Islet precursor cell (in vitro differentiated cells): Measurements from ENCODE around the gene TRIM28.

Experiments
- DNase-seq: peaks from one replicate; pipeline ENCODE4 v3.0.0-alpha.2; 2018

The TRIM28 gene

DNA sequence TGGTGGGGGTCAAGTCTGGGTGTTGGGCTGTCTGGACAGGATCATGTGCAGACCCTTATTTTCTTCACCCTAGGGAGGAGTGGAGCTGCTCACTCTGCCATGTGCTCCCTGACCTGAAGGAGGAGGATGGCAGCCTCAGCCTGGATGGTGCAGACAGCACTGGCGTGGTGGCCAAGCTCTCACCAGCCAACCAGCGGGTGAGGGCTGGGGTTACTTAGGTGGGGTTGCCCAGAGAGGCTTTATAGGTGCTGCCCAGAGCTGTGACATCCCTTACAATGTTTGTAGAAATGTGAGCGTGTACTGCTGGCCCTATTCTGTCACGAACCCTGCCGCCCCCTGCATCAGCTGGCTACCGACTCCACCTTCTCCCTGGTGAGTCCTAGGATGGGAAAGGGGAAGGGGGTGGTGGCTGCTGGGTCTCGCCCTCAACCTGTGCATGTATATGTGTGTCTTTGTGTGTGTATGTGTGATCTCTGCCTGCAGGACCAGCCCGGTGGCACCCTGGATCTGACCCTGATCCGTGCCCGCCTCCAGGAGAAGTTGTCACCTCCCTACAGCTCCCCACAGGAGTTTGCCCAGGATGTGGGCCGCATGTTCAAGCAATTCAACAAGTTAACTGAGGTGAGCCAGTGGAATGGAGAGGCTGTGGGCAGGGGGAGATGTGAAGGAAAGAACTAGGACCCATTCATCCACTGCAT is 5.9 kb downstream of the TRIM28 start:
- DNase-seq, result no peak

DNA sequence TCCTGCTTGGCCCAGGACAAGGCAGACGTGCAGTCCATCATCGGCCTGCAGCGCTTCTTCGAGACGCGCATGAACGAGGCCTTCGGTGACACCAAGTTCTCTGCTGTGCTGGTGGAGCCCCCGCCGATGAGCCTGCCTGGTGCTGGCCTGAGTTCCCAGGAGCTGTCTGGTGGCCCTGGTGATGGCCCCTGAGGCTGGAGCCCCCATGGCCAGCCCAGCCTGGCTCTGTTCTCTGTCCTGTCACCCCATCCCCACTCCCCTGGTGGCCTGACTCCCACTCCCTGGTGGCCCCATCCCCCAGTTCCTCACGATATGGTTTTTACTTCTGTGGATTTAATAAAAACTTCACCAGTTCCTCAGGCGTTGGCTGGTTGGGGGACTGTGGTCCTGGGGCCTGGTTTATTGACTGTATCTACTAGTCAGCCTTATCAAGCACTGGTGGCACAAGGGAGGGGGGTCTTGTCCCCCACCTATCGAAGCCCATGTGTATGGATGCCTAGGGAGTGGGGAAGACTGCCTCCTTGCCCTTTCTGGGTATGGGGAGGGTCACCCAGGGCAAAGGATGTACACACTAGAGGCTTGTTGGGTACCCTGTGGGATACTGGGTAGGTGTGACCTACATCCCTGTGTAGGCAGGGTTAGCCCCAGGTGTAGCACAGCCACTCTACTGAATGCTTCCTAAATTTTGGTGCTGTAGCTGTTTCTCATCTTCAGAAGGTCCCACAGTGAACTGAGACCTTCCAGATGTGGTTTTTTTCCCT is 6.7 kb downstream of the TRIM28 start:
- no peak for DNase-seq

DNA sequence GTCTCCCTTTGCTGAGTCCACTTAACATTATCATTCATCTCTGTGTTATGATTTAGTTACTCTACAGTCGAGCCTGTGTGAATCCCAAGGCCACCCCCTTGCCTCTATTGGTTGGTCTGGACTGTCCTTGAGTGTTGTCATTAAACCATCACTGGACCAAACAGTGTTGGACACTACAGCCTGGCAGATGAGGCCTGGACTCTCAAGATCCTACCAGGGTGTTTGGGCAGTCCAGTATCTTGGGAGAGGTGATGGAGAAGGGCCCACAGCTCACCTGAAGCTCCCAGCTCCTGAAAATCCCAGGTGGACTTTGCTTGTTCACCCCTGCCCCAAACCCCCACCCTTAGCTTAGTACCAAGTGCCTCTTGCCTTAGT is 7.2 kb downstream of the TRIM28 start:
- no peak for DNase-seq

DNA sequence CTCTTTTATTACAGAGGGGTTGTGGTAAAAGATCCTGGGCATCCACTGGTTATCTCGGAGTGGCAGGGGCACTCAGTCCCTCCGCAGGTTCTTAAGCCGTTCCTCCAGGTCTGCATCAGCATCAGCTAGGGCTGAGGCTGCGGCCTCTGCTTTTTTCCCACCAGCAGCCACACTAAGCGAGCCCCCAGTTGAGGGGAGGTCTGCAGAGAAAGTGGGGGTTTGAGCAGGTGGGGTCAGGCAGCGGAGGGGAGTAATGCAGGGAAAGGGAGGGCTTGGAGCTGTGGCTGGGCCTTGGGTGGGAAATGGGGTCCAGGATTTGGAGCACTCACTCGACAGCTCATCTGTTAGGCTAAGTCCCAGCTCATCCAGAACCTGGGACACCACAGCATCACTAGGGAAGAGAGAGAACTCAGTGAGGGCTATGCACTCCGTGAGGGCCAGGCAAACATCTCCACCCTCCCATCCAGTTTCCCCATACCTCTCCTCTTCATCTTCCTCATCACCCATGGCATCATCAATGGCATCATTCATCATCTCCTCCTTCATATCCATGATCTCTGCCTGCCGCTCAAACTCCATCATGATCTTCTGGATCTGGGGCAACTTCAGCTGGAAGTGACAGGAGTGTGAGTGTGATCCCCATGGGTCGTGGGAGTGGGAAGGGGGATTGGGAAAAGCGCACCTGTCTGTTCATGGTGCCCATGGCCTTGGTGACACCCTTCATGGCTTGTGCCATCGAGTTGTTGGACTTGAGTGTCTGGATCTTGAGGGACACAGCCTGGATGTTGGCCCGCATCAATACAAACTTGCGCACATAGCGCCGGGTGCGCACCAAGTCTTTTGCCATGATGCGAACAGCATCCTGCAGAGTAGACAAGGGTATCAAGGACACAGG is 8.0 kb downstream of the TRIM28 start:
- DNase-seq, result no peak

DNA sequence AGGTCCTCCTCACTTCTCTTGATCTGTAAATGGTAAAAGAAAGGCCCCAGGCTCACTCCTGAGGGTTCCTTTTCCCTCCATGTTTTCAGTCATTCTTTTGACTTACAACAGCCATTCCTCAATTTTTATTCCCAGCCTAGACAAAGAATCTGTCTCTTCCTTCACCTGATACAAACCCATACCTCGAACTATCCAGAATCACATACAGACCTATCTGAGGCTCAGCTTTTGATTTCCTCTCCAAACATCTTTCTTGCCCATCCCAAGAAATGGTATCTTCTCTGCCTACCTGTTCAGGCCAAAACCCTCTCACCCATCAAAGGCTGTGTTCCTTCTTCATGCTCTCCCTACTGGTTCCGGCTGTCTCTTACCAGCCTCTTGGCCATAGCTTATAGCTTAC is 8.8 kb downstream of the TRIM28 start:
- DNase-seq, result no peak

DNA sequence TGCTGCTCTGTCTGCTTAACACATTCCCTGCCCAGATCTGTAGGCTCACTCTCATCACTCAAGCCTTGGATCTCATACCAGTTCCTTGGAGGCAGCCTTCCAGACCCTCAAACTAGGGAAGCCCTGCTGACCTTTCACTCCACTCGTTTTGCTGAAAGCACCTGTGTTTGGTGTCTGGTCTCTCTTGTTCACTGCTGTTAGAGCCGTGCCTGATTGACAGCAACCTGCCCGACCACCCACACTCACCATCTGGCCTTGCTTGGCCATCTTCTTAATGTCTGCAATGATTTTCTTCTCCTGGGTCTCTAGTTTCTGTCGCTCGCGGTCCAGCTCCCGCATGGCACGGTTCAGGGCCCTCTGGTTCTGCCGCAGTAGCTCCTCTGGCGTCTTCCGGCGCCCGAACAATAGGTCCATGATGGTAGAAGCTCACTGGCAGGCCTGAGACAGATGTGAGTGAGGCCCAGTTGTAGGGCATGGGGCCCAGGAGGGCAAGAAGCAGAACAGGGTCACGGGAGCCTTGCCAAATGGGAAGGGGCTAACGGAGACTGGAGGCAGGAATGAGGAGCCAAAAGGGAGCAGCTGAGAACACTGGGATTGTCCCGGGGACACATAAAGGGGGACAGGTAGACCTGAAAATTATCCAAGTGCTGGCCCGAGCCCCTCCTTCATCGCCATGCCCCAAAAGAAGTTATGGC is 10.1 kb downstream of the TRIM28 start:
- DNase-seq, result no peak

DNA sequence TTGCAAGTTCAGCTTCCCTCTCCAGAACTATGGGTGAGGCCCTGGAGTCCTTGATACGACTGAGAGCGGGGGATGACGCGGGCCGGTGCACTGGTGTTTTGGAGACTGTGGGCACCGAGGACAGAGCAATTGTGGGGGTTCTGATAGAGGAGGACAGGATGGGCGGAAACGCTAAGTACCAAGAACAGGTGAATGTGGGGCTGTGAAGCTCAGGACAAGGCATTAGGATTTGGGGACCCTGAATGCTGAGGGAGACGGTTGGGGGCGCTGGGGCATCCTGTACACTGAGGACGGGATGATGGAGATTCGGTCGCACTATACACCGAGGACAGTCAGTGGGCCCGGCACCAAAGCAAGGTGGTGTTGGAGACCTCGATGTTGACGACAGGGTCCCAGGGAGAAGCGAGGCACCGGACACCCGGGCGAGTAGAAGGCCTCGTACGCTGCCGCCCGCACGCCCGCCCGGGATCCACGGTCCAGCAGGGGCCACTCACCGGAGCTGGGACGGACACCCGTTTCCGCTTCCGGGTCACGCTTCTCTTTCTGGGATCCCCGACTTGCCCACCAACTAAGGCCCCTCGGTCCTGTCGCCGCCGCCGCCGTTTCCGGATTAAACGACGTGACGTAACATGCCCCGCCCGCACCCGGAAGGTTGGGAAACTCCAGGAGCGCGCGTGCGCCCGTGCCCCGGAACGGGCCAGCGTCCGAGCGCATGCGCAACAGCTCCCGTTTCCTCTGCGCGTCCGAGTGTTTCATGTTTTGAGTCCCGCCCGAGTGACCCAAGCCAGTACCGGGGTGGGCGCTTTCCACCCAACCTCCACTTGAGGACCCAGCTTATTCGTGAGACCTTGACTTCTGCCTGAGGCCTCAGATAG is 10.9 kb downstream of the TRIM28 start, which contains the start of gene CHMP2A:
CHMP2A (minus strand) TSS at position 612 of the 875 bp plus-strand sequence. CDS start 893 bp downstream, outside the sequence.
- peak; percentile 98 for DNase-seq

DNA sequence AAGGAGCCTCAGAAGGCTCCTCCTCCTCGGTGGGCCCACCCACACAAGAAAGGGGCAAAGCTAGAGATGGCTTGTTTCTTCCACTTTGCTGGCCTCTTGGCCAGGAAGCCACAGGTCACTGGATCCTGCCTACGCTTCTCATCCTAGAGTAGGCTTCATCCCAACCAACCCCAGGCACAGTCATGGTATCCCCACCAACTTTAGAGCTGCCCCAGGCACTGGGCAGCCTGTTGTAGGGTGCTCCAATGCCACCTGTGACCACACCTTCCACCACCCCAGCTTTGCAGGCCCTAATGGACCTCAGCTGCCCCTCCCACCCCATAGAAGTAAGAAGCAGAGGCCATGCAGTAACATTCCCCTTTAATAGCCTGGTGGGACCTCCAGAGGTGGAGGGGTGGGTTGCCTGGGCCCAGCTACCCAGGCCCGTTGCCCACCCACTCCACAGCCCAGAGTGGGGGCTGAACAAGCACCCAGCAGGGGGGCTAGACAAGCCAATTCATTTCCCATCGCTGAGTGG is 11.6 kb downstream of the TRIM28 start:
- DNase-seq, result no peak

DNA sequence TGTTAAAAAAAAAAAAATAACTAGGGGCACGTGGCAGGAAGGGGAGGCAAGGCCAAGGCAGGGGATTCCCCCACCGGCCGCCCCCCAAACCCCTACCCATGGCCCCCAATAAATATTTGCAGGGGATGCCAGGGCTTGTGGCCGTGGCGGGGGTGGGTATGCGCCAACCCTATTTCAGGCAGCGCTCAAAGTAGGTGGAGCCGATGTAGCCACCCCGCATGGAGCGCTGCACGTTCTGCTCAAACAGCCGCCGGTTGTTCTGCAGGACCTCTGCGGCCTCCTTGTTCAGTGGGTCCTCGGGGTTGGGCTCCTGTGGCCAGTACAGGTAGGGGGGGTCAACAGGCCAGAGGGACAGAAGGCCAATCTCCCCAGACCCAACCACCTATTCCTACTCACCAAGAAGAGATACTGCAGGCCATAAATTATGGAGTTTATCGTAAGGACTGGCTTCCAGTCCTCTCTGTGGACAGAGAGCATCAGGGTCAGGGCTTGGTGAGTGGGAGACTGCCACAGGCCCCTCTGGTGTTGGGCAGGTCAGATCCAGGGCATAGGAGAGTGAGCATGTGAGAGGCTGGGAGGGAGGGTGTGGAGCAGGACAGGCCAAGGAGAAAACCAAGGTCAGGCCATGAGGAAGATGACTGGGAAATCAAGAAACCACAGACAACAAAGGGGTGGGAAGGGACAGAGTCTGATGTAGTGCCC is 12.2 kb downstream of the TRIM28 start:
- no peak for DNase-seq

DNA sequence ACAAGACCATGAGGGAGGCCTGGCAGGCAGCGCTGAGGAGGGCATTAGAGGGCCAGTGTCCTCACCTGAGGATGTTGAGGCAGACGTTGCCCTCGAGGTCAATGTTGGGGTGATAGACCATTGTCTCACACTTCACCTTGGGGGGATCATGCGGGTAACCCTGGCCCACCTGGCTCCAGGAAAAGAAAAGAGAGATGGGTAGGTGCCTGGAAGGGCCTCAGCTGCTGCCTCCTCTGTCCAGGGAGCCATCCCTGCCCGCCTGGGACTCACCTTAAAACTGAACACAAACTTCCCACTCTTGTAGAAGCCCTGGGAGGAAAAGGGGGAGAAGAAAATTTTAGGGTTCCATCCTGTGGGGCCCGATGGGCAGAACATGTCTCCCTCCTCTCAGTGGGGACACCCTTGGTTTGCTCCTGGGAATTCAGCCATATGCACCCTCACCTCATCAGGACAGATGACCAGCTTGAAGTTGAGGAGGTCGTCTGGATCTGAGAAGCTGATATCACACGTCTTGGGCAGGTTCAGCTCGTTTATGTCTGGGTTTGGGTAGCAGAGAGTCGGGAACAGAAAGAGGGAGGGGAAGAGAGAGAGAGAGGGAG is 12.9 kb downstream of the TRIM28 start:
- DNase-seq, result no peak

DNA sequence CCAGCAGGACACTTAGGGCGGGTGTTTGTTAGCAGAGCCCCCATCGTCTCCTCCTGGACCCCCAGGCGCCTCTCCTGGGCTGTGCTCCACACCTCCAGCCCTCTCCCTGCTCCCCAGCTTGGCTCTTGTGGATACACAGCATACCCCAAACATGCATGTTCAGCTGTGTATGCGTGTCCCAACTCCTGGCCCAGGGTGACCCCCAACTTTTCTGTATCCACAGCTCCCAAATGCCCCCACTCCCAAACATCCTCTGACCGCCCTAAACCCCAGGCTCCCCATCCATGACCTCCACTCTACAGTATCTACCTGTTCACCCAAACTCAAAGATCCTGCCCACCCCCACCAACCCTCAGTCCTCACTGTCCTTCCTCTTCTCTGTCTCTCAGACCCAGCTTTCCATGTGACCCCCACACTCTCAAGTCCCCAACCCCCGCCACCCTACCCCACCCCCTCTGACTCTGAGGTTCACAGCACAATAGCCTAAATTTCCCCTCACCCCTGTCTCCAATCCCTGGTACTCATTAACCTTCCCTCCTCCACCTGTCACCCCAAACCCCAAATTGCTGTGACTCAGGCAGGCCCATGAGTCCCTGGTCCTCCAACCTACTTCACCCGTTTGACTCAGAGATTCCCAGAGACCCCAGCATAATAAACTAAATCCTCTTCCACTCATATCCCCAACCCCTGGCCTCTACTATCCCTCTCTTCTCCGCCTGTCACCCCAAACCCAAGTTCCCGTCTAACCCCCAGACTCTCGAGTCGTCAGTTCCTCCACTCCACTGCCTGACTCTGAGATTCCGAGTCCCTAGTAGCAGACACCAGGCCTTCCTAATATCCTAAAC is 13.6 kb downstream of the TRIM28 start:
- no peak for DNase-seq

DNA sequence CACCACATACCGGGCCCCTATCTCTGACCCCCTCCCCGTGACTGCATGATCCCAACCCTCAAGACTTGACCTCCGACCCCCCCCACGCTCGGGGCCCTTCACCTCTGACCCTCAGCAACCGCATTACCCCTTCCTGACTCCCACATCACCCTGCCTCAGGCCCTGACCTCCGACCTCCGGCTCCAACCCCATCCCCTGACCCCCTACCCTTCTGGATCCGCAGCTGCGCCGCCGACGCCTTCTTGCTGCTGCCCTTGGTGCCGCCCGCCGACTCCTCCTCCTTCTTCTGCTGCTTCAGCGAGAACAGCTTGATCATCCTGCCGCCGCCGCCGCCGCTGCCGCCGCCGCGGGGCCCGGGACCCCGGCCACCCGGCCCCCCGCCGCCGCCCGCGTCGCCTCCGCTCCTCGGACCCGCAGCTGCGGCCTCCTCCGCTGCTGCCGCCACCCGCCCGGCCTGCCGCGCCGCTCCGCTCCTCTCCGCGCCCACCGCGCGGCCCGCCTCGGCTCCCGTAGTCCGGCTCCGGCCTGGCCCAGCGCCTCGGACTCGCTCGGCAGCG is 14.3 kb downstream of the TRIM28 start, which contains the start of gene UBE2M:
UBE2M (minus strand) TSS at position 546 of the 557 bp plus-strand sequence; CDS start at position 316, 230 bp downstream.
- DNase-seq, result peak; percentile 80

DNA sequence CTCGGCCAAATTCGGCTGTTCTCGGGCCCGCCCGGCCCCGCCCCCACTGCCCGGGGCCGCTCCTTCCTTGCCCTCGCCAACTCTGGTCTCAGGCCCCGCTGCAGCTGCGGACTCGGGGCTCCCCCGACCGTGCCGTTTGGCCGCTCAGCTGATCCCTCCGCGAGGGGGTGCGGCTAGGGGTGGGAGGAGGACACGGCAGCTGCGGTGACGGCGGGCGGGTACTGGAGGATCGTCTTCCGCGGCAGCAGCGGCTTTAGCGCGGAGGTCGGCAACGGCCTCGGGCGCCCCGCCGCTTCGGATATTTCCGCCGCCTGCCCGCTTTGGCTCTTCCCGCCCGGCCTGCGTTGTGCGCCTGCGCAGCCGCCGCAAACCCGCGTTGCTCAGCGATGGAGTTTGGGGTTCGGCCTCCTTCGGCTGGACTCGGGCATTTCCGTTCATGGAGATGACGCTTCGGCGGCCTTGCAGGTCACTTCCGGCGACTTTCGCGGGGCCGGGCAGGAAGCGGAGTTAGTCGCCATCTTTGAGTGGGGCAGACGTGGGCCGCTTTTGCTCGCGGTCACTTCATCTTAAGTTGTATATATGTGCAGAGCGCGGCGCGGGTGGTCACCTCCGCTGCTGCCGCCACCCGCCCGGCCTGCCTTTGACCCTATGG is 14.9 kb downstream of the TRIM28 start:
- peak; percentile 99 for DNase-seq

DNA sequence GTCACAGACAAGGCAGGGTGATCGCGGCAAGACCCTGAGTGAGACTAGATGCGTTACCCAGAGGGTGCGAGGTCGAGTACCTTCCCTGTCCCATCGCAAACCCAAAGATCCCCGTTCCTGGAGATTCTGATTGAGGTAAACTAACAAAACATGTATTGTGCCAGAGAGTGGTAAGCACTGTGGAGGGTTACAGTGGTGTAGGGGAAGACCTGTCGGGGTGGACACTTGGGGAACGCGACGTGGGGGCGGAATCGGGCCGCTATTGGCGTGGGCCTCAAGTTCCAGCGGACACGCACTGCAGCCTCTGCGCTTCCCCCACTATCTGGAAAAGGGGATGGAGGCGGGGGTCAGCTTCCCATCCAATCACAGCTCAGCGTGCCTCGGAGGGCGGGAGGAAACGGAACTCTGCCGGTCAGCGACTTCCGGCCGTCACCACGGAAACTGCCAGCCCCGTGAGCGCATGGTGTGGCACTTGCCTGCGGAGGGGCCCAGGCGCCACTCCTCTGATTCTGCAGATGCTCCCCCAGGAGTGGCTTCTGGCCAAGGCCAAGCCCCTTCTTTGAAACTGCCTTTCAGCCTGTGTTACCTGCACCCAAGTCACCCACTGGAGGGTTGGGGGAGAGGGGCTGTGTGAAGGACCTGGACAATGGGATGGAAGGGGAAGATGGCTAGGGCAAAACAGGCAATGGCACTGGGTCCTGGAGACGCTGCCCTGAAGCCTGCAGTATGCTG is 15.6 kb downstream of the TRIM28 start:
- DNase-seq, result peak; percentile 96

DNA sequence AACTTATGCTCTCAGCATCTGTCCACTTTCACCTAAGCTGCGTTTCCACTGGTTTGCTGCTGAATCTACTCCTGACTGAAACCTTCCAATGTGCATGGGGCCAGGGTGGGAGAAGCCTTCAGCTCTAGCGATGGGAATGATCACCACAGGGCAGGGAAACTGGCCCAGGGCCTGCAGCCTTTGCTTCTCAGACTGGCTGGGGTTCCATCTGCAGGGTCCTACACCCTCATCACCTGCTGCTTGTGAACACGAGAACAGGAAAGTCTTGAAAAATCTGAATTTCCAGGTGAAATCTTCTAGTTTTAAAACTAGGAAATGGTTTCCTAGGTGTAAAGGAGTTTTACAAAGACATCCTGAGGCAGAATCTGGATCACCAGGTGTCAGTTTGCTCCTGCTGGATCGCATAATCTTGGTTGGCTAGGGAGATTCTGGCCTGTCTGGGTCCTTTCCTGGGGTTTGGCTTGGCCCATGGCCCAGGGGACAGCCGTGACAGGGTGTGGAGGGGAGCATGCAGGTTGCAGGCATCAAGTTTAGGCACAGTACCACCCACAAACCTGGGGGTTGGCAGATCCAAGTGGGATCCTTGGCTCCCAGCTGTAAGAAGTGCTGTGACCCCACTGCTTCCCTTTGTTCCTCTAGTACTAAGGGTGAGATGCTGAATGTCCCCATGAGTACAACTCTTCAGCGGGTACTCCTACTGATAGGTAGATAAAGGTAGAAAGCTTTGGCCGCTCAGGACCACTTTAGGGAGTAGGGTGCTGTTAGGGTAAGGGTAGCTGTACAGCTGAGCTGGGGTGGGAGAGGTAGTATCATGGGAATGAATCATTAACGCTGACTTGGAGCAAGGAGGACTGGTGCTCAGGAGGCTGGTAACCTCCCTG is 16.4 kb downstream of the TRIM28 start:
- no peak for DNase-seq

DNA sequence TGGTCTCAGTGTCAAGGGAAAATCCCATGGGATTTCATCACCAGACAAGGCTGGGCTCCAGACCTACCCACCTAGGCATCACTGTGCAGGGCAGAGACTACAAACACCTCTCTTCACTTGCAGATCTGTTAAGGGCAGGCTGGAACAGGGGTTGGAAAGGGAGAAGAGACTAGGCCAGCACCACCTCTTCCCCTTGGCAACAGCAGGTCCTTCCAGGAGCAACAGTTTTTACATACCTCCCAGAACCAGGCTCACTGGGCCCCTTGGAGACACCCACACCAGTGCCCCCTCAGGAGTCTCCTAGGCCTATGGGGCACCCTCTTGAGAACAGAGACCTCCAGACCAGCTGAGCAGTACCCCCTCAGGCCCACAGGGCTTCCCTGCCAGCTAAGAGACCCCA is 17.1 kb downstream of the TRIM28 start:
- no peak for DNase-seq
